Measurements from ENCODE around the gene FLVCR1. TPM values are rescaled to one million over a fixed set of nuclear protein-coding genes. Genes with fewer than 3 reads are reported as not detected.
"Not testable (repeated sequence)": the region's sequence is repeated elsewhere in the genome, so short reads cannot be mapped to it uniquely, and the experiment has no call there.

Gene FLVCR1
- total and polyA plus RNA-seq, 2 donors (not counting 3 experiments of a cell fraction or from before 2014, with no cell fraction given): 3.2 to 11.9 TPM

DNA sequence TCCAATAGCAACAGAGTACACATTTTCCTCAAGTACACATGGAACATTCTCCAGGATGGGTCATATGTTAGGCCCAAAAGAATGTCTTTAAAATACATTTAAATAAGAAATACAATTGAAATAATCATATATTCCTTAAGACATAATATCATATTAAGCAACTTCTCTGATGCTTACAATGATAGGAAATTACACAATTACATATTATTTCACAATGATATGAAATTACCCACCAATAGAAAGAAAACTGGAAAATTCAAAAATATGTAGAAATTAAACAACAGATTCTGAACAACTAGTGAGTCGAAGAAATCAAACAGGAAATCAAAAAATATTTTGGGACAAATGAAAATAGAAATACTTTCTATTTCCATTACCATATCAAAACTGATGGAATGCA lies 45.6 kb downstream of the FLVCR1 start:
- DNase-seq (ENCODE audit: low read depth, low spot score): no peak
- POLR2A ChIA-PET: no interaction called here
- dilution Hi-C loops (cut with MboI; ENCODE audit: extremely low pct_ligation_motif_present, low sequenced_read_pairs) (no loop called here), intact Hi-C loops (cut with micrococcal nuclease) (no loop called here)
- Histone ChIP-seq H3K79me2 (ENCODE audit: control insufficient read depth, insufficient read depth, low read length) (no peaks in the 10 kb centered on the region), H3K27me3 (ENCODE audit: control insufficient read depth in 2 of 2, insufficient read depth in 2 of 2, low read length in 2 of 2) (peaks cover 0 to 3% of the 10 kb centered on the region in 2 experiments), H3K4me1 (ENCODE audit: control insufficient read depth, extremely low read depth, insufficient read depth, low read length) (no peaks in the 10 kb centered on the region), H3K27ac (ENCODE audit: insufficient read depth, low read depth, low read length) (no peak overlapping the region), H3K4me2 (ENCODE audit: insufficient read depth, low read length) (no peak overlapping the region), H3K36me3 (ENCODE audit: control insufficient read depth in 2 of 2, extremely low read depth in 1 of 2, insufficient read depth in 2 of 2, low read length in 2 of 2) (peaks cover 0 to 6% of the 10 kb centered on the region in 2 experiments), H3K9me3 (replicated peaks; ENCODE audit: control insufficient read depth, insufficient read depth, low read length) (no peaks in the 10 kb centered on the region), H2AFZ (ENCODE audit: low read depth, low read length) (no peak overlapping the region), H3K4me3 (replicated peaks in 1 of 3; ENCODE audit: insufficient read depth in 1 of 3, low read depth in 1 of 3, low read length in 3 of 3) (no peak overlapping the region), H3K9me1 (replicated peaks; ENCODE audit: control insufficient read depth, extremely low read depth, insufficient read depth, low read length) (no peaks in the 10 kb centered on the region), H4K20me1 (replicated peaks; ENCODE audit: control insufficient read depth, extremely low read depth, insufficient read depth, low read length) (no peaks in the 10 kb centered on the region), H3K9ac (replicated peaks; ENCODE audit: extremely low read depth, insufficient read depth, low read length) (no peak overlapping the region)
- no peak for FAIRE-seq
- BruUV-seq (replicated peaks): no TSS peak
- no peak for TF ChIP-seq JUN (IDR thresholded peaks at IDR 0.05; ENCODE audit: borderline replicate concordance, insufficient read depth, insufficient read length, low read depth)
- no peak for TF ChIP-seq GATA2 (IDR thresholded peaks at IDR 0.05; ENCODE audit: insufficient read depth, insufficient read length, low read depth, low read length)
- TF ChIP-seq POLR2A (IDR thresholded peaks at IDR 0.05; ENCODE audit: low read depth, low read length): no peak
- TF ChIP-seq, protein P1, sequence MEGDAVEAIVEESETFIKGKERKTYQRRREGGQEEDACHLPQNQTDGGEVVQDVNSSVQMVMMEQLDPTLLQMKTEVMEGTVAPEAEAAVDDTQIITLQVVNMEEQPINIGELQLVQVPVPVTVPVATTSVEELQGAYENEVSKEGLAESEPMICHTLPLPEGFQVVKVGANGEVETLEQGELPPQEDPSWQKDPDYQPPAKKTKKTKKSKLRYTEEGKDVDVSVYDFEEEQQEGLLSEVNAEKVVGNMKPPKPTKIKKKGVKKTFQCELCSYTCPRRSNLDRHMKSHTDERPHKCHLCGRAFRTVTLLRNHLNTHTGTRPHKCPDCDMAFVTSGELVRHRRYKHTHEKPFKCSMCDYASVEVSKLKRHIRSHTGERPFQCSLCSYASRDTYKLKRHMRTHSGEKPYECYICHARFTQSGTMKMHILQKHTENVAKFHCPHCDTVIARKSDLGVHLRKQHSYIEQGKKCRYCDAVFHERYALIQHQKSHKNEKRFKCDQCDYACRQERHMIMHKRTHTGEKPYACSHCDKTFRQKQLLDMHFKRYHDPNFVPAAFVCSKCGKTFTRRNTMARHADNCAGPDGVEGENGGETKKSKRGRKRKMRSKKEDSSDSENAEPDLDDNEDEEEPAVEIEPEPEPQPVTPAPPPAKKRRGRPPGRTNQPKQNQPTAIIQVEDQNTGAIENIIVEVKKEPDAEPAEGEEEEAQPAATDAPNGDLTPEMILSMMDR (IDR thresholded peaks at IDR 0.05; ENCODE audit: extremely low read depth in 1 of 2, insufficient read depth in 1 of 2, low read depth in 1 of 2, low read length in 2 of 2): no peak
- no peak for TF ChIP-seq MYC (IDR thresholded peaks at IDR 0.05; ENCODE audit: low read depth, low read length)
- no peak for TF ChIP-seq FOS (IDR thresholded peaks at IDR 0.05; ENCODE audit: borderline replicate concordance, insufficient read depth, low read length)
- TF ChIP-seq MAX (IDR thresholded peaks at IDR 0.05; ENCODE audit: insufficient read depth, insufficient read length): no peak
- TF ChIP-seq POLR2AphosphoS5 (IDR thresholded peaks at IDR 0.05; ENCODE audit: insufficient read depth, low read depth, low read length): no peak
- no peak for TF ChIP-seq EZH2 (IDR thresholded peaks at IDR 0.05; ENCODE audit: borderline replicate concordance, low read depth, low read length, severe bottlenecking)
- CTCF ChIA-PET: no interaction called here

DNA sequence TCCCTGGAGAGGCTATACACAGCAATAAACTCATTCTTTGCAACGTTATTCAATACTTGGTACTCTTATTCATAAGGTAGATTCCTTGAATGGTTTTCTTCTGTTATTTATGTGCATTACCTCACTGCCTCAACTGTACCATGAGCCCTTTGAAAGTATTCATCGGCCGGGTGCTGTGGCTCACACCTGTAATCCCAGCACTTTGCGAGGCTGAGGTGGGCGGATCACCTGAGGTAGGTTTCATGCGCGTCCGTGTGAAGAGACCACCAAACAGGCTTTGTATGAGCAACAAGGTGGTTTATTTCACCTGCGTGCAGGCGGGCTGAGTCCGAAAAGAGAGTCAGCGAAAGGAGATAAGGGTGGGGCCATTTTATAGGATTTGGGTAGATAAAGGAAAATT lies 50.0 kb downstream of the FLVCR1 start:
- H4K20me1 ChIP-seq (replicated peaks; ENCODE audit: control insufficient read depth, extremely low read depth, insufficient read depth, low read length); H3K79me2 ChIP-seq (ENCODE audit: control insufficient read depth, insufficient read depth, low read length); H3K4me2 ChIP-seq (ENCODE audit: insufficient read depth, low read length); intact Hi-C loops (cut with micrococcal nuclease); FAIRE-seq; H3K9me1 ChIP-seq (replicated peaks; ENCODE audit: control insufficient read depth, extremely low read depth, insufficient read depth, low read length); dilution Hi-C loops (cut with MboI; ENCODE audit: extremely low pct_ligation_motif_present, low sequenced_read_pairs); H3K4me1 ChIP-seq (ENCODE audit: control insufficient read depth, extremely low read depth, insufficient read depth, low read length); H3K9me3 ChIP-seq (replicated peaks; ENCODE audit: control insufficient read depth, insufficient read depth, low read length); H3K36me3 ChIP-seq (ENCODE audit: control insufficient read depth in 2 of 2, extremely low read depth in 1 of 2, insufficient read depth in 2 of 2, low read length in 2 of 2); CTCF ChIA-PET; H3K27me3 ChIP-seq (ENCODE audit: control insufficient read depth in 2 of 2, insufficient read depth in 2 of 2, low read length in 2 of 2); POLR2A ChIA-PET; H3K27ac ChIP-seq (ENCODE audit: insufficient read depth, low read depth, low read length); BruUV-seq (replicated peaks); H3K9ac ChIP-seq (replicated peaks; ENCODE audit: extremely low read depth, insufficient read depth, low read length); DNase-seq (ENCODE audit: low read depth, low spot score); H3K4me3 ChIP-seq (replicated peaks in 1 of 3; ENCODE audit: insufficient read depth in 1 of 3, low read depth in 1 of 3, low read length in 3 of 3); H2AFZ ChIP-seq (ENCODE audit: low read depth, low read length): not testable (repeated sequence)
